Psoas muscle (tissue), 8 donors: ENCODE results near the gene OSBP2. TPM values are rescaled to one million over a fixed set of nuclear protein-coding genes. Genes with fewer than 3 reads are reported as not detected.

Experiments used
- ATAC-seq, 4 donors: fragments of 200-7000 bp; cut with Tn5 transposase; one replicate each; pipeline ENCODE4 v1.9.1; 2020; ENCODE audit warnings: moderate library complexity in 3 of 4, mild to moderate bottlenecking in 2 of 4
- DNase-seq, 2 donors: peaks; one replicate each; pipeline ENCODE4 v3.0.0-alpha.2; 2020
- H3K27ac ChIP-seq: fragments of 200-600 bp; one replicate; pipeline ENCODE4 v1.8.0; 2022
- H3K27me3 ChIP-seq, 3 donors: fragments of 200-600 bp in 1 of 3; one replicate each; pipeline versions ENCODE4 v1.6.1 to v1.8.0; 2013 to 2022; ENCODE audit warnings: low read length in 2 of 3, mild to moderate bottlenecking in 2 of 3, moderate library complexity in 1 of 3; ENCODE audit not compliant: insufficient read depth in 3 of 3
- H3K36me3 ChIP-seq, 2 donors: fragments of 200-600 bp in 1 of 2; one replicate each; pipeline versions ENCODE4 v1.6.1 to v1.8.0; 2013 to 2022; ENCODE audit warnings: low read depth in 1 of 2, mild to moderate bottlenecking in 1 of 2, moderate library complexity in 1 of 2; ENCODE audit not compliant: insufficient read depth in 1 of 2
- H3K4me1 ChIP-seq: fragments of 200-600 bp; one replicate; pipeline ENCODE4 v1.8.0; 2022
- H3K4me3 ChIP-seq: fragments of 200-600 bp; one replicate; pipeline ENCODE4 v1.8.0; 2022; ENCODE audit warnings: mild to moderate bottlenecking
- H3K9me3 ChIP-seq: fragments of 200-600 bp; one replicate; pipeline ENCODE4 v1.8.0; 2022
- WGBS, 3 donors: extraction: QIAGEN DNeasy Blood & Tissue Kit; methylation state at CpG; one replicate each; pipeline versions ENCODE4 v1.1.6 to v1.1.7; 2013; 5-methylcytosine and 5-hydroxymethylcytosine counted together
- intact Hi-C, 2 donors: fragments of 100-400 bp; cut with DNase I; formaldehyde crosslinking; loops; one replicate each; pipeline versions ENCODE4 v1.11.0 to v1.14.2; 2022
- polyA plus RNA-seq, 3 donors: library from polyadenylated mRNA; stranded (reverse); fragments of 200-250 nt; gene quantifications; one replicate each; pipeline ENCODE4 v1.2.3, GENCODE V29; 2013
- total RNA-seq, 4 donors: library from RNA; stranded (reverse); fragmentation: NEBNext Ultra II Directional in 2 of 4; extraction: Animal tissue kit (Norgen Biotek cat#: 25700) in 2 of 4; gene quantifications; one replicate each; pipeline versions ENCODE4 v1.2.1 to v1.2.4, GENCODE V29; 2021 to 2023
- TF ChIP-seq, protein P1 (sequence below): fragments of 200-600 bp; IDR thresholded peaks from one replicate; pipeline ENCODE4 v1.8.0; 2022; ENCODE audit warnings: antibody characterized with exemption
- donor health status: healthy with polysubstance abuse.
- donor health status: DM: no; HTN: no; CAD: no; lungs with moderate emphysema.
- donor health status: Bipolar disorder and iron deficiency.
- donor health status: healthy.
- donor health status: DM: yes; HTN: yes; CAD: no.
- donor health status: DM: no; HTN: no; CAD: no.
- donor health status: DM: no; HTN: no; CAD: no.
- donor health status: DM: yes; HTN: yes; CAD: no.

OSBP2 gene
- total and polyA plus RNA-seq, 7 donors: 0.27 to 8.2 (median 2.5) TPM

DNA sequence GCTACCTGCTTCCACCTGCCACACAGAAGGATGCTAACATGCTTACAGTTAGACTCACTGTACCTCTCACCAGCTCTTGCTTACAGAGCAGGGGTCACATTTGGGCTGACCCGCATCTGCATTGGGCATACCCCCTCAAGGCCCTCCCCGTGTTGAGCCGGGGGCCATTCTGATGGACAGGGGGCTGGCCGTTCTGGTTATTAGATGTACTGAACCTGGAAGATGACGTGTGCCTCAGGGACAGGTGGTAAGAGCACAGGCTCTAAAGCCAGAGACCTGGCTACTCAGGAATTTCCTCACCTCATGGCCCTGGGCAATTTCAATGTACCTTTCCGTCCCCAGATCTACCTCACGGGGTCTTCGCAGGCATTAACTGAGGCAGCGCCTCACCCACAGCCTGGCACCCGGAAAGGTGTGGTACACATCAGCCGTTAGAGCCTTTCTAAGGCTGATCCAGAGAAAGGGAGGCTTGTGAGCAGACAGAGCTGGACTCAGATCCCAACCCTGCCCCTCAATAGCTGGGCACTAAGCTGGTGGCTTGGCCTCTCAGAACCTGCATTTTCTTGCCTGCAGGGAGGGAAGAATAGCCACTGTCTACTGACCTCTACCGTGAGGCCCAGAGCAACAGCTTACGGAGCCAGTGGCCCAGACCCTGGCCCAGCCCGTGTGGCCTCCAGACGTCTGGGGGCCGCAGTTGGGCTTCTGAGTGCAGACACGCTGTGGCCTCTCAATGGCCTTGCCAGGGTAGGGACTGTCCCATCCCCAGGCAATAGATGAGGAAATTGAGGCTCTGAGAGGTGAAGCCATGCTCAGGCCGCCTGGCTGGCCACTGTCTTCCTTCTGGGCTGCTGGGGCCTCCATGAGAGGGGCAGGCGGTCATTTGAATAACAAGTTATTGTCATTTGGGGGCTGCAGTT is 173.3 kb downstream of the OSBP2 start:
- ATAC-seq (peak in 1 of 4 donors; percentile 19), DNase-seq (peak in 1 of 2 donors; percentile 26)

DNA sequence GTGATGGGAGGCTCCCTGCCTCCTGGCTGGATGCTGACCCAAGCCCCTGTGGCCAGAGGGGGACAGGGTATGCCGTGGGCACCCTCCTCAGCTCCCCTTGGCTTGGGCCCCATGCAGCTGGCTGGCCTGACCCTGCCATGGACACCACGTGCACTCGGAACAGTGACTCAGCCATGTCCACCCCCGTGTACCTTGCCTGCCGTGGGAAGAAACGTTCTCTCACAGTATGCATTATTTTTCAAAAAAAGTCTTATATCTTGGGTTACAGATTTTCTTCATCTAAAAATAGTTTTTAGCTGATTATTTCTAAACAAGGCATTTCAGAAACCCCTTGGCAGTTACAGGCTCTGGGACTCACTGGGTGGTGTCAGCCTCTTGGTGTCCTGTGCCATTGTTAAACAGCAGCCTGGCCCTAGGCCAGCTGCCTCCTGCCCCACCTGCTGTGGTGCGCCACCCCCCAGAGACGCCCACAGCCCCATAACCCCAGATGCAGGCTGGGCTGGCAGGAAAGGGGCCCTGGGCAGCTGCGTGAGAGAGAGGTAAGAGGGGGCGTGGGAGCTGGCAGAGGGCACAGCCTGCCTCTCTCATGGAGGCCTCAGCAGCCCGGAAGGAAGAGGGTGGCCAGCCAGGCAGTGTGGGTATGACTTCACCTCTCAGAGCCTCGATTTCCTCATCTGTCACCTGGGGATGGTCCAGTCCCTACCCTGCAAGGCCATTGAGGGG is 174.2 kb downstream of the OSBP2 start:
- Histone ChIP-seq H3K36me3 (no peaks in the 10 kb centered on the region), H3K9me3 (no peaks in the 10 kb centered on the region), H3K27me3 (no peaks in the 10 kb centered on the region), H3K27ac (no peak overlapping the region), H3K4me1 (no peaks in the 10 kb centered on the region), H3K4me3 (no peak overlapping the region)
- DNase-seq: peak in 1 of 2 donors; percentile 46
- WGBS, 3 donors: 44 to 63% (median 49%) methylated on average over 12 of the region's 12 CpGs
- TF ChIP-seq, protein P1, sequence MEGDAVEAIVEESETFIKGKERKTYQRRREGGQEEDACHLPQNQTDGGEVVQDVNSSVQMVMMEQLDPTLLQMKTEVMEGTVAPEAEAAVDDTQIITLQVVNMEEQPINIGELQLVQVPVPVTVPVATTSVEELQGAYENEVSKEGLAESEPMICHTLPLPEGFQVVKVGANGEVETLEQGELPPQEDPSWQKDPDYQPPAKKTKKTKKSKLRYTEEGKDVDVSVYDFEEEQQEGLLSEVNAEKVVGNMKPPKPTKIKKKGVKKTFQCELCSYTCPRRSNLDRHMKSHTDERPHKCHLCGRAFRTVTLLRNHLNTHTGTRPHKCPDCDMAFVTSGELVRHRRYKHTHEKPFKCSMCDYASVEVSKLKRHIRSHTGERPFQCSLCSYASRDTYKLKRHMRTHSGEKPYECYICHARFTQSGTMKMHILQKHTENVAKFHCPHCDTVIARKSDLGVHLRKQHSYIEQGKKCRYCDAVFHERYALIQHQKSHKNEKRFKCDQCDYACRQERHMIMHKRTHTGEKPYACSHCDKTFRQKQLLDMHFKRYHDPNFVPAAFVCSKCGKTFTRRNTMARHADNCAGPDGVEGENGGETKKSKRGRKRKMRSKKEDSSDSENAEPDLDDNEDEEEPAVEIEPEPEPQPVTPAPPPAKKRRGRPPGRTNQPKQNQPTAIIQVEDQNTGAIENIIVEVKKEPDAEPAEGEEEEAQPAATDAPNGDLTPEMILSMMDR: no peak
- intact Hi-C loops: no loop called here
- peak in 3 of 4 donors; percentile 54 to 74 (median 67) for ATAC-seq

More for the DNA sequence above, 173.3 kb downstream of the OSBP2 start:
- Histone ChIP-seq H3K36me3 (no peaks in the 10 kb centered on the region), H3K27me3 (no peaks in the 10 kb centered on the region), H3K9me3 (no peaks in the 10 kb centered on the region), H3K4me1 (no peaks in the 10 kb centered on the region), H3K27ac (no peak overlapping the region), H3K4me3 (no peak overlapping the region)
- intact Hi-C loops: no loop called here
- TF ChIP-seq, protein P1: no peak
- 91 to 92% (median 92%) methylated on average over 19 of the region's 19 CpGs for WGBS, 3 donors

DNA sequence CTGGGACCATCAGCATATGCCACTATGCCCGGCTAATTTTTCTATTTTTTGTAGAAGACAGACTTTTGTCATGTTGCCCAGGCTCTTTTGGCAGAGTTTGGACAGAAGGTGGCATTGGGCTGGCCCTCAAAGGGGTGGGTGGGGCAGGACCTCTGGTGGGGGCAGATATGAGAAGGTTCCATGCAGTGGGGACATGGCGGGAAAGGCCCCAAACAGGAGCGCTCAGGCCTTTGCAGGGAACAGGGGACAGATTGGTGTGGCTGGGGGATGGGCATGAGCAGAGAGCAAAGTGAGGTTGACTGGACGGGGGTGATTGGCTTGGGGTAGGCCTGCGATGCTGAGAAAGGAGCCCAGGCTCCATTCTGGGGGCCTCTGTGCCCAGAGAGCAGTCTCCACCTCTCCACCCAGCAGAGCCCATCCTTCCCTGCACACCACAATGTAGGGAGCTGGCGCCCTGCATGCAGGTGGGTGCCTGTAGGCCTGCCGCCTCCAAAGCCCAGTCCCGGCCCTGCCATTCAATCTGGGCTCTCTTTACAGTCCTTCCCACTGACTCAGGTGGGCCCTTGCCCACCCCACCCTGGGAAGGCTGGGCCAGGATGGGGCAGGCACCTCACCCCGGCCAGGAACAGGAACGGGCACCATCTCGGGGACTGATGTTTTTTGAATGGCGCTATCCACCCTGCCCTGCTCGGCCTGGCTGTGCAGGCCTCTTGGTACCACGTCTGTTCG is 175.2 kb downstream of the OSBP2 start:
- DNase-seq (no peak), ATAC-seq (no peak)
- WGBS, 3 donors: 91 to 94% (median 93%) methylated on average over 14 to 15 of the region's 15 CpGs
- H3K9me3 ChIP-seq: no peaks in the 10 kb centered on the region
- no peaks in the 10 kb centered on the region for H3K27me3 ChIP-seq
- TF ChIP-seq, protein P1: no peak
- H3K4me1 ChIP-seq: no peaks in the 10 kb centered on the region
- H3K27ac ChIP-seq: no peak overlapping the region
- intact Hi-C loops: no loop called here
- H3K36me3 ChIP-seq: no peaks in the 10 kb centered on the region
- H3K4me3 ChIP-seq: no peak overlapping the region

DNA sequence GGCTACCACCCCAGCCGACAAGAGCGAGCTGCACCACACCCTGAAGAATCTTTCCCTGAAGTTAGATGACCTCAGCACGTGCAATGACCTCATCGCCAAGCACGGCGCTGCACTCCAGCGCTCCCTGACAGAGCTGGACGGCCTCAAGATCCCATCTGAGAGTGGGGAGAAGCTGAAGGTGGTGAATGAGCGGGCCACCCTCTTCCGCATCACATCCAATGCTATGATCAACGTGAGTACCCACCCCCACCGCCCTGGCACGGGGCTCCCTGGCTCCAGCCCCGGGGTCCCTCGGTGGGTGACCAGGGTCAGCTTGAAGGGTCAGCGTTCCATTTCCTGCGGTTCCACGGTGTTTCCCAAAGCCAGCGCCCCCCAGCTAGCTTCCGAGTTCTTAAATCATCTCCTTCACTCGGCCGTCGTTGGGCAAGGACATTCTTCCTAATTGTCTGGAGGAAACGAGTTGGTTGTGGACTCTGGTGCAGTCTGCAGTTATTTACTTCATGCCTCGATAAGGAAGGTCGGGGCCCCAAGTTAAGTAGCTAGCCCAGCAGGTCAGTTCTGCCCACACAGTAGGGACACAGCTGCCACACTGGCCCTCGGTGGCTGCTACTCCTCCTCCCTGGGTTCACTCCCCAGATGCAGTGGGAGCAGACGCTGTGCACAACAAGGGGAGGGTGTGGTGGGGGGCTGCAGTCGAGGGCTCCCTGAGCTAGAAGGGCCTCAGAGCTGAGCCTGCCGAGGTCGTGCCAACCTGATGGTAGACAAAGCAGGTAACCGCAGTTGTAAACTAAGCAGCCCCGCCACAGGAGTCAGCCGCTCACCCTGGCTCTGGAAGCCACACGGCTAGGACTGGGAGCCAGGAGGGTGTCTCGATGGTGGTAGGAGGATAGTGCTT is 176.0 kb downstream of the OSBP2 start:
- 91 to 92% (median 92%) methylated on average over 36 of the region's 36 CpGs for WGBS, 3 donors
- TF ChIP-seq, protein P1: no peak
- no peak for ATAC-seq
- intact Hi-C loops: no loop called here
- no peaks in the 10 kb centered on the region for H3K4me1 ChIP-seq
- H3K9me3 ChIP-seq: no peaks in the 10 kb centered on the region
- H3K36me3 ChIP-seq: no peaks in the 10 kb centered on the region
- H3K27ac ChIP-seq: no peak overlapping the region
- DNase-seq: peak in 1 of 2 donors; percentile 39
- no peaks in the 10 kb centered on the region for H3K27me3 ChIP-seq
- H3K4me3 ChIP-seq: no peak overlapping the region
